Measurements from ENCODE around the gene CHRNA9.

DNA sequence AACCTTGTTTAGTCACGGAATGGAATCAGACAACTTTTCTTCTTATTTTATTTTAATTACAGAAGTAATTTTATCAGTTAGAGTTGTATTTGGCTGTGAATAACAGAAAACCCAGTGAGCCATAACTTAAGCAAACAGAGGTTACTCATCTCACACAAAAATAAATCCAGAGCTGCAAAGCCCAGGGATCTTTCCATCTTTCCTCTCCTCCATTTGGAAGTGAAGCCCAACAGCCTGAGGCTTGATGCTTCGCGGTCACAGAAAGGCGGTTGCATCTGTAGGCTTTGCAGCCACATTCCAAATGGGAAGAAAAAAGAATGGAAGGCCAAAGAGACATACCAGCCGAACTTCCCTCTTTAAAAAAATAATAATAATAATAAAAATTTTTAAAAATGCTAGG lies 22.6 kb downstream of the CHRNA9 start:
- TF ChIP-seq, protein P1, sequence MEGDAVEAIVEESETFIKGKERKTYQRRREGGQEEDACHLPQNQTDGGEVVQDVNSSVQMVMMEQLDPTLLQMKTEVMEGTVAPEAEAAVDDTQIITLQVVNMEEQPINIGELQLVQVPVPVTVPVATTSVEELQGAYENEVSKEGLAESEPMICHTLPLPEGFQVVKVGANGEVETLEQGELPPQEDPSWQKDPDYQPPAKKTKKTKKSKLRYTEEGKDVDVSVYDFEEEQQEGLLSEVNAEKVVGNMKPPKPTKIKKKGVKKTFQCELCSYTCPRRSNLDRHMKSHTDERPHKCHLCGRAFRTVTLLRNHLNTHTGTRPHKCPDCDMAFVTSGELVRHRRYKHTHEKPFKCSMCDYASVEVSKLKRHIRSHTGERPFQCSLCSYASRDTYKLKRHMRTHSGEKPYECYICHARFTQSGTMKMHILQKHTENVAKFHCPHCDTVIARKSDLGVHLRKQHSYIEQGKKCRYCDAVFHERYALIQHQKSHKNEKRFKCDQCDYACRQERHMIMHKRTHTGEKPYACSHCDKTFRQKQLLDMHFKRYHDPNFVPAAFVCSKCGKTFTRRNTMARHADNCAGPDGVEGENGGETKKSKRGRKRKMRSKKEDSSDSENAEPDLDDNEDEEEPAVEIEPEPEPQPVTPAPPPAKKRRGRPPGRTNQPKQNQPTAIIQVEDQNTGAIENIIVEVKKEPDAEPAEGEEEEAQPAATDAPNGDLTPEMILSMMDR (IDR thresholded peaks at IDR 0.05) = no peak
- TF ChIP-seq POLR2AphosphoS5 (IDR thresholded peaks at IDR 0.05; ENCODE audit: low read depth, low read length) (no peak), SIN3A (IDR thresholded peaks at IDR 0.05; ENCODE audit: borderline replicate concordance, insufficient read depth, low read depth, low read length) (no peak), REST (IDR thresholded peaks at IDR 0.05; ENCODE audit: insufficient read depth in 1 of 2, low read depth in 2 of 2, low read length in 1 of 2) (no peak), TCF7L2 (IDR thresholded peaks at IDR 0.05; ENCODE audit: low read depth, low read length) (no peak)
